HG02840 (cell line): ENCODE results near the gene FNIP2.

ENCODE experiments used
- ATAC-seq: cut with Tn5 transposase; IDR thresholded peaks from one replicate; pipeline ENCODE4 v1.9.1; 2021; ENCODE audit warnings: mild to moderate bottlenecking, moderate library complexity, moderate number of reproducible peaks; ENCODE audit not compliant: unreplicated experiment, low FRiP score

The FNIP2 gene

GRCh38 chr4:158760866-158761265 lies 8.0 kb upstream of the FNIP2 start:
- ATAC-seq, result no peak

GRCh38 chr4:158762553-158762952 lies 6.3 kb upstream of the FNIP2 start:
- no peak for ATAC-seq

GRCh38 chr4:158763462-158763861 lies 5.4 kb upstream of the FNIP2 start:
- ATAC-seq, result no peak

- no peak for ATAC-seq
These were observed 2.3 kb upstream of the FNIP2 start for GRCh38 chr4:158766434-158767044.

GRCh38 chr4:158767451-158767850 lies 1.4 kb upstream of the FNIP2 start:
- no peak for ATAC-seq

GRCh38 chr4:158769175-158769921 lies 522 bp downstream of the FNIP2 start:
- peak; percentile 35 for ATAC-seq

GRCh38 chr4:158770671-158771070 lies 1.8 kb downstream of the FNIP2 start:
- no peak for ATAC-seq

GRCh38 chr4:158771776-158772175 lies 3.0 kb downstream of the FNIP2 start:
- no peak for ATAC-seq

- ATAC-seq, result no peak
These were observed 6.3 kb downstream of the FNIP2 start for GRCh38 chr4:158775091-158775651.

GRCh38 chr4:158776106-158776505 lies 7.3 kb downstream of the FNIP2 start:
- no peak for ATAC-seq

GRCh38 chr4:158777423-158778155 lies 8.8 kb downstream of the FNIP2 start:
- ATAC-seq, result peak; percentile 13

- peak; percentile 97 for ATAC-seq
These were observed 9.4 kb downstream of the FNIP2 start for GRCh38 chr4:158778156-158778711.

GRCh38 chr4:158778712-158779111 lies 9.9 kb downstream of the FNIP2 start:
- ATAC-seq, result no peak

GRCh38 chr4:158781963-158782362 lies 13.1 kb downstream of the FNIP2 start:
- ATAC-seq, result no peak

GRCh38 chr4:158782551-158783360 lies 13.9 kb downstream of the FNIP2 start:
- ATAC-seq, result no peak

GRCh38 chr4:158783785-158784184 lies 15.0 kb downstream of the FNIP2 start:
- ATAC-seq, result no peak

- no peak for ATAC-seq
These were observed 16.9 kb downstream of the FNIP2 start for GRCh38 chr4:158785718-158786117.

GRCh38 chr4:158786121-158786601 lies 17.3 kb downstream of the FNIP2 start:
- no peak for ATAC-seq

GRCh38 chr4:158786955-158787354 lies 18.1 kb downstream of the FNIP2 start:
- ATAC-seq, result no peak
